Testis (tissue), 2 donors: ENCODE data around the gene MSI2.

ENCODE experiments used
- CTCF ChIP-seq, 3 experiments: fragments of 450-650 bp in 2 of 3; fragments of 200-600 bp in 1 of 3; sonication (generic) in 1 of 3; IDR thresholded peaks; one replicate each; pipeline ENCODE4 v1.5.1; 2016 to 2019; ENCODE audit warnings: antibody characterized with exemption in 3 of 3, mild to moderate bottlenecking in 2 of 3, moderate library complexity in 1 of 3
- POLR2A ChIP-seq: fragments of 450-650 bp; IDR thresholded peaks from one replicate; pipeline ENCODE4 v1.6.1; 2017; ENCODE audit warnings: antibody characterized with exemption, mild to moderate bottlenecking, moderate library complexity

- TF ChIP-seq CTCF (IDR thresholded peaks at IDR 0.05) (no peak), POLR2A (no peak)
Measured at GRCh38 chr17:57342963-57343589, 86.8 kb downstream of the MSI2 start.
